Measurements from ENCODE around the gene ANGPTL4.
A peak's percentile ranks its signal among the peaks of the same experiment; 100 is the strongest.
"Not testable (repeated sequence)": the region's sequence is repeated elsewhere in the genome, so short reads cannot be mapped to it uniquely, and the experiment has no call there.

ANGPTL4 gene, protein sequence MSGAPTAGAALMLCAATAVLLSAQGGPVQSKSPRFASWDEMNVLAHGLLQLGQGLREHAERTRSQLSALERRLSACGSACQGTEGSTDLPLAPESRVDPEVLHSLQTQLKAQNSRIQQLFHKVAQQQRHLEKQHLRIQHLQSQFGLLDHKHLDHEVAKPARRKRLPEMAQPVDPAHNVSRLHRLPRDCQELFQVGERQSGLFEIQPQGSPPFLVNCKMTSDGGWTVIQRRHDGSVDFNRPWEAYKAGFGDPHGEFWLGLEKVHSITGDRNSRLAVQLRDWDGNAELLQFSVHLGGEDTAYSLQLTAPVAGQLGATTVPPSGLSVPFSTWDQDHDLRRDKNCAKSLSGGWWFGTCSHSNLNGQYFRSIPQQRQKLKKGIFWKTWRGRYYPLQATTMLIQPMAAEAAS

DNA sequence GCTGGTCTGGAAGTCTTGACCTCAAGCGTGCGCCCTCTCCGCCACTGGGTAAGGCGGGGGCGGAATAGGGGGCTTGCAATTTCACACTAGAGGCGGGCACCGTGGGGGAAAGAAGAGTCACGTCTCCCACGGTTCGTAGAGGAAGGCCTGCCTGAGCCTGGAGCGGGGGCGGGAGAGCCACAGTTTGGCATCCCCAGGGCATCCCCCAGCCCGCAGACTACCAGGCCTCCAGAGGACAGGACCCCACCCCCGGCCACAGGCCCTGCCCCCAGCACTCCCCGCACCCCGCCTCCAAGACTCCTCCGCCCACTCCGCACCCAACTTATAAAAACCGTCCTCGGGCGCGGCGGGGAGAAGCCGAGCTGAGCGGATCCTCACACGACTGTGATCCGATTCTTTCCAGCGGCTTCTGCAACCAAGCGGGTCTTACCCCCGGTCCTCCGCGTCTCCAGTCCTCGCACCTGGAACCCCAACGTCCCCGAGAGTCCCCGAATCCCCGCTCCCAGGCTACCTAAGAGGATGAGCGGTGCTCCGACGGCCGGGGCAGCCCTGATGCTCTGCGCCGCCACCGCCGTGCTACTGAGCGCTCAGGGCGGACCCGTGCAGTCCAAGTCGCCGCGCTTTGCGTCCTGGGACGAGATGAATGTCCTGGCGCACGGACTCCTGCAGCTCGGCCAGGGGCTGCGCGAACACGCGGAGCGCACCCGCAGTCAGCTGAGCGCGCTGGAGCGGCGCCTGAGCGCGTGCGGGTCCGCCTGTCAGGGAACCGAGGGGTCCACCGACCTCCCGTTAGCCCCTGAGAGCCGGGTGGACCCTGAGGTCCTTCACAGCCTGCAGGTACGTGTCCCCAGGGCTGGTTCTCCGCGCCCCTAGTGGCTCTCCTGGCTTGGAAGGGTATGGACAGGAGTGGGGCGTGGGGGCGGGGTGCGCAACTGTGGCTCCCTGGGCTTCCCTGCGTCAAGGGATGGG lies at the start of gene ANGPTL4:
Gene ANGPTL4, plus strand, starts transcription at position 353 of the 969 bp plus-strand sequence. Its CDS starts 167 bp downstream, at position 520.
- peak; percentile 64 for DNase-seq (ENCODE audit: low read depth)

DNA sequence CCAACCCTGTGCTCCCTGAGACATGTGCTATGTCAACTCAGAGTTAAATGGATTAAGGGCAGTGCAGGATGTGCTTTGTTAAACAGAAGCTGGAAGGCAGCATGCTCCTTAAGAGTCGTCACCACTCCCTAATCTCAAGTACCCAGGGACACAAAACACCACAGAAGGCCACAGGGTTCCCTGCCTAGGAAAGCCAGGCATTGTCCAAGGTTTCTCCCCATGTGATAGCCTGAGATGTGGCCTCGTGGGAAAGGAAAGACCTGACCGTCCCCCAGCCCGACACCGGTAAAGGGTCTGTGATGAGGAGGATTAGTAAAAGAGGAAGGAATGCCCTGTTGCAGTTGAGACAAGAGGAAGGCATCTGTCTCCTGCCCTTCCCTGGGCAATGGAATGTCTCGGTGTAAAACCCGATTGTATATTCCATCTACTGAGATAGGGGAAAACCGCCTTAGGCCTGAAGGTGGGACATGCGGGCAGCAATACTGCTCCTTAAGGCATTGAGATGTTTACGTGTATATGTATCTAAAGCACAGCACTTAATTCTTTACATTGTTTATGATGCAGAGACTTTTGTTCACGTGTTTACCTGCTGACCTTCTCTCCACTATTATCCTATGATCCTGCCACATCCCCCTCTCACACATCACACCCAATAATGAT lies 48.8 kb upstream of the ANGPTL4 start:
- DNase-seq (ENCODE audit: low read depth), result not testable (repeated sequence)

DNA sequence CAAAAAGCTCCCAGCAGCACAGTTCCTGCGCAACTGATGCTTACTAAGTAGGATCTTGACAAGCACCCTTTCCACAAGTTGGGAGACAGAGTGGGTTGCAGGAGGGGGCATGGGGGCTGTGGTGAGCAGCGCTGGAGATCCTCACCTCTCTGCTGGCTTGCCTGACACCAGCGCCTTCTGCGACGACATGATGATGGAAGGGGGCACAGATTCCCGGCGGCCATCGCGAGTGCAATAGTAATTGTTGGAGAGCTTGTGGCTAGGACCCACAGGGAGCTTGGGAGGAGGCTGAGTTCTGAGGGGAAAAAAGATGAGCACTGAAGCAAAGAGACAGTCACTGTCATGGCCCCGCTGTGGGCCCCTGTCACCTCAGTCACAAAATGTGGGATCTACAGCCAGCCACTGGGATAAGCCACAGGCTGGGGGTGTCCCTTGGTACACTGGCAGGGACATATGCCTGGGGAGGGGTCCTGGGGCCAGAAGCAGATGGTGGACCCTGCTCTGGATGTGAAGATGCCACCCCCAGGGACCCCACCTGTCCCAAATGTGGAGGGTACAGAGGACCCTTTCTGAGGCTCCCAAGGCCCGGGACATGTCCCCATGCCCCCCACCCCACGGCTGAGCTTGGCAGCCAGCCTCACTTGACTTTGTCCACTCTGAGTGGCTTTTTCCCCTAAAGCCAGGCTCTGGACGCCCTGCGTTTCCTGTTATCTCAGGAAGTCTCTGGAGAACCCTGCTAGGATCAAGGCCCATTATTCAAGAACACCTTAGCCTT lies 47.4 kb upstream of the ANGPTL4 start:
- DNase-seq (ENCODE audit: low read depth), result no peak

DNA sequence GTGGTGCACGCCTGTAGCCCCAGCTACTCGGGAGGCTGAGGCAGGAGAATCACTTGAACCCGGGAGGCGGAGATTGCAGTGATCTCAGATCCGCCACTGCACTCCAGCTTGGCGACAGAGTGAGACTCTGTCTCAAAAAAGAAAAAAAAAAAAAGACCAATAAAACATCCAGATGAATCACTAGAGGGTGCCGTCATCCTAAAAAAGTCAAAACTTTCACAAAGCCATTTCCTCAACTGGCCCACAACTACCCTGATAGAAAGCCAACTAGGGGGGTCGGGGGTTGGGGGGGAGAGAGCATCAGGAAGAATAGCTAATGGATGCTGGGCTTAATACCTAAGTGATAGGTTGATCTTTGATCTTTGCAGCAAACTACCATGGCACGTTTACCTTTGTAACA lies 45.1 kb upstream of the ANGPTL4 start:
- not testable (repeated sequence) for DNase-seq (ENCODE audit: low read depth)

DNA sequence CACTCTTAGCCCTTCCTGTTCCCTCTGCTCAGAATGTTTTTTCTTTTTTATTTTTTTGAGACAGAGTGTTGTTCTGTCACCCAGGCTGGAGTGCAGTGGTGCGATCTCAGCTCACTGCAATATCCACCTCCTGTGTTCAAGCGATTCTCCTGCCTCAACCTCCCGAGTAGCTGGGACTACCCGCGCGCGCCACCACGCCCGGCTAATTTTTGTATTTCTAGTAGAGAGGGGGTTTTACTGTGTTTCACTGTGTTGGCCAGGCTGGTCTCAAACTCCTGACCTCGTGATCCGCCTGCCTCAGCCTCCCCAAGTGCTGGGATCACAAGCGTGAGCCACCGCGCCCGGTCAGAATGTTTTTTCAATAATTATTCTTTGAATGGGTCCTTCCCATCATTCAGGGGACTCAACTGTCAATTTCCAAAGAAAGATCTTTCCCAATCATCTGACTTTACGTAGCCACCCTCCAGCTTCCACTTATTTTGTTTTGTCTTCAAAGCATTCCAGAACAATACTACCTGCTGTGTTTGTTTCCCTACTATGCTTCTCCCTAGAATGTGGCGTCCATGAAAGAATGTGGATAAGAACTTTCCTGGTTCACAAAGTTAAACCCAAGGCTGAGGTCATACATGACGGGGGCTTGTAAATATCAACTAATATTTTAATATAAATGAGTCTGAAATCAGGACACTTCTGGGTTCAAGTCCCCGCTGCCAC lies 44.0 kb upstream of the ANGPTL4 start:
- no peak for DNase-seq (ENCODE audit: low read depth)

DNA sequence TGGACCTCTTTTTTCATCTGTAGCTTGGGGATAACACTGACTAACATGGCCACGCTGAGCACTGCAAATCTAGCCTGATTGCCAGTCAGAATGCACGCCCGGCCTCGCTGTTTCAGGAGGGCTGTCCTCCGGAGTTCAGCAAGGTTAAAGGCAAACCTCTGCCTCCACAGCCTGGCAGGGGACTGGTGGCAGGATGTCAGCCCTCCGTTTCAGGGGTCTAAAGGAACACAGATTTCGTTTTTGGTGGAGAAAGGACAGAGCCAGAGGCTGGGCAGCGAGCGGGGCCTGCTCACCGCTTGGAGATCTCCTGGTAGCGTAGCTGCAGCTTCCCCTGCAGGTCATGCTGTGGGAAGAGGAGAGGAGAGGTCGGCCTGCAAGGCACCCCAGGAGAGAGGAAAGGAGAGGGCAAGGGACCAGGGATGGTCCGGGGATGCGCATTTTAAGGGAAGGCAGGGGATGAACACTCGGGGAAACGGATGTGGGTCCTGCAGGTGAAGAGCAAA lies 43.3 kb upstream of the ANGPTL4 start:
- no peak for DNase-seq (ENCODE audit: low read depth)

DNA sequence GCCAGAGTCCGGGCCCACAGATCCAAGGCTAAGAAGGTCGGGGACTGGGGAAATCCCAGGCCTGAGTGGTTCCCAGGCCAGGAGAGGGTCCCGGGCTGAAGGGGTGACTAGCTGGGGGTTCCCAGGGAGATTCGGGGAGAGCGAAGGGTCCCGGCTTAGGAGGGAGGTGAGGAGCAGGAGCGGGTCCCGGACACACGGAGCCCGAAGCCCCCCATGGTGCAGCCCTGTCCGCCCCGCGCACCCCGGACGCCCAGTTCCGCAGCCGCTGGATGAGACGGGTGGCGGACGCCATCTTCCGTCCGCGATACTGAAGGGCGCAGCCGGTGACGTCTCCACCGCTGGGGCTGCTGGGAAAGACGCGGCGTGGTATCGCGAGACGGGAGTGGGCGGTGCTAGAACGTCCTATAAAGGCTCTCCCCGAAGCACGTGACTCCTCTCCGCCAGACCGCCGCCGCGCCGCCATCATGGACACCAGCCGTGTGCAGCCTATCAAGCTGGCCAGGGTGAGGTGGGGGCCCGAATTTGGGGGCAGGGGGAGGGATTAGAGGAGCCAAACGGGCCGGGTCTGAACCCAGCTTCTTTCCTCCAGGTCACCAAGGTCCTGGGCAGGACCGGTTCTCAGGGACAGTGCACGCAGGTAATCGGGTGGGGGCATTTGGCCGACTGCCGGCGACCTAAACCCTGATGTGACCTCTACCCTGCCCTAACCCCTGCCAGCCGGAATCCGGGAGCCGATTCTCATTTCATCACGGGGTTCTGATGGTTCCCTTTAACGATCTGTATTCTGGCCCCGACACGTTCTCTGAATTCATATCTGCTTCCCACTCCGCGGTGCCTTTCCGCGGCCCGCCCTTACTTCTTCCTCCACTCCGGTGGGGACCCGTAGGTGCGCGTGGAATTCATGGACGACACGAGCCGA lies 42.6 kb upstream of the ANGPTL4 start, which contains the start of the genes NDUFA7 and RPS28:
Gene NDUFA7, minus strand, starts transcription at position 309 of the 919 bp plus-strand sequence. Its CDS starts 17 bp downstream, at position 292.
Gene RPS28, plus strand, starts transcription at position 430 of the 919 bp plus-strand sequence. Its CDS starts 35 bp downstream, at position 465.
- peak; percentile 93 for DNase-seq (ENCODE audit: low read depth)

DNA sequence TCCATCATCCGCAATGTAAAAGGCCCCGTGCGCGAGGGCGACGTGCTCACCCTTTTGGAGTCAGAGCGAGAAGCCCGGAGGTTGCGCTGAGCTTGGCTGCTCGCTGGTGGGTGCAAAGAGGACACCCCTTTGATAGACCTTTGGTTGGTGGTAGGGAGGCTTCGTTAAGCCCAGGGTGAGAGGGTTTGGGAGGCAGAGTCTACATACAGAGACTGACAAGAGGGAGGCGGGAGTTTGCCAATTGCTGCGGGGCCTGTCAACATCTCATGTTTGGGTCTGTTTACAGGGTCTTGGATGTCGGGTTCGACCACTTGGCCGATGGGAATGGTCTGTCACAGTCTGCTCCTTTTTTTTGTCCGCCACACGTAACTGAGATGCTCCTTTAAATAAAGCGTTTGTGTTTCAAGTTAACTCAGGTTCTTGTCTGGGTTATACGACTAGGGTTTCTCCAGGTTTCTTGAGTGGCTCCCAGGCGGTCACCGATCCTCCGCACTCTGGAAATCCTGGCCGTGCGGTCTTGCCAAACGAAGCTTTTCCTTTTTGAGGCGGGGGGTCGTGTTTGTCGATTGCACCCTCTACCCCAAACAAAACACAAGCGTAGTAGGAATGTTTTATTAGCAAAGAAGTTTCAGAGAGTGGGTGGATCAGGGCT lies 41.8 kb upstream of the ANGPTL4 start:
- DNase-seq (ENCODE audit: low read depth), result no peak

DNA sequence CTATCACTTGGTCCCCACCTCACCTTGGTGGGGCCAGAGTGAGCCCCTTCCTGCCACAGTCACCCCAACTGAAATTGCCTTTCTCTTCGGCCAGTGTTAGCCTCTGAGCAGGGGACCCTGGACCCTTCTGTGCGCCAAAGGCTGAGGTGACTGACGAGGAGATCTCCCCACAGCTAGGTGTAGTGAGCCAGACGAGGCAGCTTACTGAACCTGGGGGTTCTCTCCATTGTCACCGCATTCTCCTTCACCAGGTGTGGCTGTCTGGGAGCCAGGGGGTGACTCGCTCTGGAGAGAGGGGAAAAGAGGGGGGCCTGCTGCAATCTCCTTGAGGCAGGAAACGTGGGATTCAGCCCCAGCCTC lies 41.3 kb upstream of the ANGPTL4 start:
- DNase-seq (ENCODE audit: low read depth), result no peak

DNA sequence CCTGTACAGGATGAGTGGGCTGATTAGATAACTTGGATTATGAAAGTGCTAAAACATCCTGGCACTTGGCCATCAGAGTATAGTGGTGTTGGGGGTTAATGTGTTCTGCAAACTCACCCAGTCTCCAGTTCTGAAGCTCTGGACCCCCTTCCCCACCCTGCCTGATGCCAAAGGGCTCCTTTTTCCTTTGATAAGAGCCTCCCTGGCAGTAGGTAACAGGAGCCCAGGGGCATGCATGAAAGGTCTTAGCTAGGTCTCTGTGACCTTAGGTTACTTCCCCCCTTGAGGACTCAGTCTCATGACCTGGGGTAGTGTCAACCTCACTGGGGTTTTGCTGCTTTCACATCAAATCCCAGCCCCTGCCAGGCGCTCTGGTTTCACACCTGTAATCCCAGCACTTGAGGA lies 40.2 kb upstream of the ANGPTL4 start:
- DNase-seq (ENCODE audit: low read depth), result no peak

DNA sequence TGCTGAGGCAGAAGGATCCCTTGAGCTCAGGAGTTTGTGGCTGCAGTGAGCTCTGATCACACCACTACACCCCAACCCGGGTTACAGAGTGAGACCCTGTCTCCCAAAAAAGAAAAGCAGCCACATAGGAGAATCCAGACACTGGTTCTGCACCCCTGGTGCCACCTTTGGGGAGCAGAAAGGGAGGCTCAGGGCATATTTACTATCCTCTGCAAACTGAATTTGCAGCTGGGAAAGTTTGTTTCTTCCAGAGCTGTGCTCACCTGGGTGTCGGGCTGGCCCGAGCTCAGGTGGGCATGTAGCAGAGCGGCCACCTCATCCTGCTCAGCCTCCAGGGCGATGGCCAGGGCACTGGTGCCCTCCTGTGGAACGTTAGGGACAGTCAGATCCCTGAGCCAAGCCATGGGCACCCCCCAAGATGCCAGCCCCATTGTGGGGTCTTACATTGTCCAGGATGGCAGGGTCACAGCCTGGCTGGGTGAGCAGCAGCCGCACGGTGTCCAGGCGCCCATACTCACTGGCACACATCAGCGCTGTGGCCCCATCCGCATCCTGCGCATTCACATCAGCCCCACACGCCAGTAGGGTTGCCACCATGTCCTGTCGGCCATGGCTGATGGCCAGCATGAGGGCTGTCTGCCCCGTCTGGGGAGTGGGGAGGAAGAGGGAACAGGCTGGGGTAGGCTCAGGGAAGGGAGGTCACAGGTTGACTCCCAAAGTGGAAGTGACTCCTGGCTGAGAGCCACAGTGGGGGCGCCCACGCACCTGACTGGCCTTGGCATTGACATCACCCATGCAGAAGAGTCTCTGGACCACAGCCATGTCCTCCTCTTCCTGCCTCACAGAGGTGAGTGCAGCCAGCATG lies 39.5 kb upstream of the ANGPTL4 start:
- no peak for DNase-seq (ENCODE audit: low read depth)

DNA sequence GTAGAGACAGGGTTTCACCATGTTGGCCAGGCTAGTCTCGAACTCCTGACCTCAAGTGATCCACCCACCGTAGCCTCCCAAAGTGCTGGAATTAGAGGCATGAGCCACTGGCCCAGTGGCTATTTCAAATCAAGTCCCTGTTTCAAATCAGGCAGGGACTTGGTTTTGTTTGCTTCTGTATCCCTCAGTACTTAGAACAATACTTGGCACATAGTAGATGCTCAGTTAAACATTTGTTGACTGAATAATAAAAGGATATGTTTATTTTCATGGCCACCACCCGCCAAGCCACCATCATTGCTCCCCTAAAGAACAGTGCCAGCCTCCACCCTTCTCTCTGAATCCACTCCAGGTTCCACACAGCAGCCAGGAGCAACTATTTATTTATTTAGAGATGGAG lies 38.5 kb upstream of the ANGPTL4 start:
- DNase-seq (ENCODE audit: low read depth), result no peak

DNA sequence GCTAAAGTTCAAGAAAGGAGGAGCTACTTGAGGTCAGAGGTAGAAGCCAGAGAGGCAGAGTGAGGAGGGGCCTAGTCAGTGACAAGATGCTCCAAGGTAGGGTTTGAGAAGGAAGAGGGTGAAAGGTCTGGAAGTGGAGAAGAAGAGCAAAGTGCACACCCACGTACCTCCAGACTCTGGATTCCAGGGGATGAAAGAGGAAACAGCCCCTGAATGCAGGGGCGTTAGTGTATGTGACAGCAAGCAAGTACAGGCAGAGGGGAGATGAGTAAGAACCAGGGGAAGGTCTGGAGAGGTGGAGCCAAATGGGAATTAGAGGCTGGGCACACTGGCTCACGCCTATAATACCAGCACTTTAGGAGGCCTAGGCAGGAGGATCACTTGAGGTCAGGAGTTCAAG lies 34.0 kb upstream of the ANGPTL4 start:
- no peak for DNase-seq (ENCODE audit: low read depth)

DNA sequence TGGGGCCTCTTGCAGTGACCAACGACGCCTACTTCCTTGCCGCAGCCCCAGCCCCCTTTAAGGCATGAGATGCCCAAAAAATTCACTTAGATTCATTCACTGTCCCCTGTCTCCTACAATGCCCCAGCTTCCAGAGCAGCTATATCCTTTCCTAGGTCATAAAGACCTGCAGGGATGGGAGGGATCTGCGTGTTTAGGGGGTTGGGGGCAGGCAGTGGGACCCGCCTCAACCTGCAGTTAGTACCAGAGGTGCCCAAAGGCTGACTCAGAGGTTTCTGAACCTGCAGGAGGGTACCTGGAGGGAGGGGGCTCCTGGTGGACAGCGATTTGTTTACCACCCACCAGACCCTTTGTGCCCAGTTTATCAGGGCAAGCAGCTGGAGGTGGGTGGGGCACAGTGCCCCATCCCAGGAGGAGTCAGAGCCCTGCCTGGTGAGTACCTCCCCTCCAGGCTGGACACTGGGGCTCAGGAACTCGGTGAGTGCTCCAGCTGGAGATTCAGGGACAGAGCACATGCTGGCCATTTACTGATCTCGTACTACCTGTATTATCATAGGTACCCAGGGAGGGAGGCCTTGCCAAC lies 32.6 kb upstream of the ANGPTL4 start:
- DNase-seq (ENCODE audit: low read depth), result no peak

DNA sequence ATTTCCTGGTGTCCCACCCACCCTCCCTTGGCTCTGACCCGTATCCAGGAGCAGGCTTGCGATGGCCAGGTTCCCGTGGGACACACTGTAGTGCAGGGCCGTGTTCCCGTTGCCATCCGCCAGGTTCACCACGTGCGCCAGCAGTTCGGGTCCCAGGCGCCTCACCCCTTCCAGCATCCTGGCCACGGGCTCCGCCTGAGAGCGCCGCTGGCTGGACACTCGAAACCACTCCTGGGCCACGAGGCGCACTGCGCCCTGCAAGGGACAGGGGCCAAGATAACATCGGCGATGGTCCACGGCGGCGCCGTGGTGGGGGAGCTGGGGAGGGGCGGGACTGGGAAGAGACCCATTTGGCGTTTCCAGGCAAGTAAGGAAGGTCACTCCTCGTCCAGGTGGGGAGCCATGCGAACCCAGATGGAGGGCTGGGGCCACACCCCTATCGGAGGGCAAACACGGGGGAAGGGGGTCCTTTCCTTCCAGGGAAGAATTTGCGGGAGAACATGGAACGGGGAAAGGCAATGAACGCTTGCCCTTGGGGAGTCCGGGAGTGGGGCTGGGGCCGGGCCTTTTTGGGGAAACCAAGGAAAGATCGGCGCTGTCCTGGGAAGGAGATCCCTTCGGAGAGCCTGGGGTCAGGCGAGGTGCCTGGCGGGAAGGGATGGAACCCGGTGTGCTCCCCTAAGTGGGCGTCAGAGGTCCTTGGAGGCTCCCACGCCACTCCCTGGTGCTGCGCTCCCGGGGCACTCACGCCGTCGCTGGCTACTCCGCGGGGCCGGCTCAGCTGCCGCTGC lies 30.8 kb upstream of the ANGPTL4 start:
- DNase-seq (ENCODE audit: low read depth), result no peak

DNA sequence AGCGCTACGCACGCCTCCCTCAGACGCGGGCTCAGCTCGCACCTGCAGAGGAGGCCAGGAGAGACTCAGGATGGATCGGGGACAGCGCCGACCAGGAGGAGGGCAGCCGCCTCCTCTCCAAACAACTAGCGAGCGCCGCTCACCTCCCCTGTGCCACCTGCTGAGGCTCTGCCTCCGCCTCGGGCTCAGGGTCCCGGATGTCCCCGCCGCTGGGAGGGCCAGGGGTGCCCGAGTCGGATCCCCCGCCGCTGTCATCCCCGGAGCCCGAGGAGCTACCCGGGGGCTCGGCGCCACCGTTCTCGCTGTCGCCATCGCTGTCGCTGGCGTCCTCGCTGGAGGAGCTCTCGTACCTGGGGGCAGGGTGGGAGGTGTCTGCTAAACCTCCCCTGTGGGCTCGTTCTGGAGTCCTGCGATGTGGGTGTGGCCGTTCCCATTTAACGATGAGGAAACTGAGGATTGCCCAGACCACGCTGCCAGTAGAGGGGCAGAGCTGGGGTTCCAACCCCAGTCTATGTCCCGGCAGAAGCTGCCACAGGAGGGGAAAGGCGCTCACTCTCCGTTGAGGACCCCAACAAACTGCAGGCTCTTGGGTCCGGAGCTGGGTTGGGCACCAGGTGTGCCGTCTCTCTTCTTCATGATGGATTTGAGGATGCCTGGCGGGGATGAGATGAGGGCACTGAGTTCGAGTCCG lies 30.0 kb upstream of the ANGPTL4 start:
- DNase-seq (ENCODE audit: low read depth), result no peak

Data from activated T-cell treated with anti-CD3 and anti-CD28 coated beads for 48 hours (primary cell).